GM23338 (cell line): ENCODE results near the gene DHX30.

Source experiments
- EZH2 ChIP-seq: fragments of 200-600 bp; sonication (generic); IDR thresholded peaks from one replicate; pipeline ENCODE4 v1.8.0; 2017; ENCODE audit warnings: antibody characterized with exemption, mild to moderate bottlenecking, low read depth; ENCODE audit not compliant: unreplicated experiment
- EZH2phosphoT487 ChIP-seq: fragments of 200-600 bp; sonication (generic); IDR thresholded peaks from one replicate; pipeline ENCODE4 v1.8.1; 2018; ENCODE audit warnings: antibody characterized with exemption; ENCODE audit not compliant: unreplicated experiment
- POLR2AphosphoS5 ChIP-seq: IDR thresholded peaks from 2 replicates; pipeline ENCODE4 v1.6.1; 2016; ENCODE audit warnings: antibody characterized with exemption, low read depth
- TF ChIP-seq, protein P1 (sequence below), 2 experiments: fragments of 200-600 bp in 1 of 2; sonication (generic) in 1 of 2; conservative IDR thresholded peaks; 2 replicates each; pipeline versions ENCODE4 v1.5.1 to v1.6.1; 2016 to 2017; ENCODE audit warnings: antibody characterized with exemption in 2 of 2, low read depth in 2 of 2, mild to moderate bottlenecking in 2 of 2, moderate library complexity in 1 of 2
- TF ChIP-seq, protein P2 (sequence below): IDR thresholded peaks from one replicate; pipeline ENCODE4 v1.6.1; 2018; ENCODE audit warnings: antibody characterized with exemption; ENCODE audit not compliant: unreplicated experiment
- TF ChIP-seq, protein P3 (sequence below): fragments of 250-450 bp; sonication (Bioruptor Pico); IDR thresholded peaks from 2 replicates; pipeline ENCODE4 v1.5.0; 2020; ENCODE audit warnings: mild to moderate bottlenecking, moderate library complexity

DNA sequence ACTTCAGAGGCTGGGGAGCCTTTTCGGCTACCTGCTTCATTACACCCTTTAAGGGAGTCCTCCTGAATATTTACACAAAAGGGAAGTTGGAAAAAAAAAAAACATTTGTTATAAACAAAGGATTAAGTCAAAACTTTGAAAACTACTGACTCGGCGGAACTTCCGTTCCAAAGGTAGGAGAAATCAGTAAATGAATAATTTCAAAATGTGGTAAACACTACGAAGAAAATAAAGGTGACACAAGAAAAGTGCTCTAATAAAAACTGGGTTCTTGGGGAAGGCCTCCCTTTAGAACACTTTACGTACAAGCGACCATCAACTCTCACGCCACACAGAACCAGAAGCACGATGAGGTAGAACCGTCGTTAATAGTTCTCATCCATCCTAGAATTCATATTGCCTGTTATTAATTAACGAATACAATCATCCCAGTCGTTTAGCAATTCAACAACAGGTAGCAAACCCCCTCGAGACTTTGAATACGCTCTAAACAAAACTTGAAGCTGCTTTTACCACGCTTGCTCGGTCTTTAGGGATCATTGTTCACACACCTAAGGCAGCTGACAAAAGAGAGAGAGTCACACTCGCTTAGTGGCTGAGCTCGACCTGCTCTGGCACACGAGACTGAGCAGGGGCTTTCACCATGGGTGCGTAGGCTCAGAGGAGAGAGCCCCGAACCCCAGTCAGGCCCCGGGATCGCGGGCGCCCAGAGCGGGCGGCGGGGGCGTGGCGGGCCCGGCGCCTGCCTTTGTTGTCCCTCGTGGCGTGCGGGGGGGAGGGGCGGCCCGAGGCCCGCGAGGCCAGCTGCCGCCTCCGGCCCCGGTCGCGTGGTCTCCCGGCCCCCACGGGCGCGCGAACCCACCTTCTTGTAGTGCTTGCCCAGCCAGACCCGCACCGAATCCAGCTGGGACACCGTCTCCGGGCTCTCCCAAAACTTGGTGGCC is 21.9 kb upstream of the DHX30 start:
- TF ChIP-seq, protein P1, sequence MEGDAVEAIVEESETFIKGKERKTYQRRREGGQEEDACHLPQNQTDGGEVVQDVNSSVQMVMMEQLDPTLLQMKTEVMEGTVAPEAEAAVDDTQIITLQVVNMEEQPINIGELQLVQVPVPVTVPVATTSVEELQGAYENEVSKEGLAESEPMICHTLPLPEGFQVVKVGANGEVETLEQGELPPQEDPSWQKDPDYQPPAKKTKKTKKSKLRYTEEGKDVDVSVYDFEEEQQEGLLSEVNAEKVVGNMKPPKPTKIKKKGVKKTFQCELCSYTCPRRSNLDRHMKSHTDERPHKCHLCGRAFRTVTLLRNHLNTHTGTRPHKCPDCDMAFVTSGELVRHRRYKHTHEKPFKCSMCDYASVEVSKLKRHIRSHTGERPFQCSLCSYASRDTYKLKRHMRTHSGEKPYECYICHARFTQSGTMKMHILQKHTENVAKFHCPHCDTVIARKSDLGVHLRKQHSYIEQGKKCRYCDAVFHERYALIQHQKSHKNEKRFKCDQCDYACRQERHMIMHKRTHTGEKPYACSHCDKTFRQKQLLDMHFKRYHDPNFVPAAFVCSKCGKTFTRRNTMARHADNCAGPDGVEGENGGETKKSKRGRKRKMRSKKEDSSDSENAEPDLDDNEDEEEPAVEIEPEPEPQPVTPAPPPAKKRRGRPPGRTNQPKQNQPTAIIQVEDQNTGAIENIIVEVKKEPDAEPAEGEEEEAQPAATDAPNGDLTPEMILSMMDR (conservative IDR thresholded peaks at IDR 0.05; ENCODE audit: low read depth in 2 of 2), result no peak
- no peak for TF ChIP-seq EZH2
- TF ChIP-seq, protein P2, sequence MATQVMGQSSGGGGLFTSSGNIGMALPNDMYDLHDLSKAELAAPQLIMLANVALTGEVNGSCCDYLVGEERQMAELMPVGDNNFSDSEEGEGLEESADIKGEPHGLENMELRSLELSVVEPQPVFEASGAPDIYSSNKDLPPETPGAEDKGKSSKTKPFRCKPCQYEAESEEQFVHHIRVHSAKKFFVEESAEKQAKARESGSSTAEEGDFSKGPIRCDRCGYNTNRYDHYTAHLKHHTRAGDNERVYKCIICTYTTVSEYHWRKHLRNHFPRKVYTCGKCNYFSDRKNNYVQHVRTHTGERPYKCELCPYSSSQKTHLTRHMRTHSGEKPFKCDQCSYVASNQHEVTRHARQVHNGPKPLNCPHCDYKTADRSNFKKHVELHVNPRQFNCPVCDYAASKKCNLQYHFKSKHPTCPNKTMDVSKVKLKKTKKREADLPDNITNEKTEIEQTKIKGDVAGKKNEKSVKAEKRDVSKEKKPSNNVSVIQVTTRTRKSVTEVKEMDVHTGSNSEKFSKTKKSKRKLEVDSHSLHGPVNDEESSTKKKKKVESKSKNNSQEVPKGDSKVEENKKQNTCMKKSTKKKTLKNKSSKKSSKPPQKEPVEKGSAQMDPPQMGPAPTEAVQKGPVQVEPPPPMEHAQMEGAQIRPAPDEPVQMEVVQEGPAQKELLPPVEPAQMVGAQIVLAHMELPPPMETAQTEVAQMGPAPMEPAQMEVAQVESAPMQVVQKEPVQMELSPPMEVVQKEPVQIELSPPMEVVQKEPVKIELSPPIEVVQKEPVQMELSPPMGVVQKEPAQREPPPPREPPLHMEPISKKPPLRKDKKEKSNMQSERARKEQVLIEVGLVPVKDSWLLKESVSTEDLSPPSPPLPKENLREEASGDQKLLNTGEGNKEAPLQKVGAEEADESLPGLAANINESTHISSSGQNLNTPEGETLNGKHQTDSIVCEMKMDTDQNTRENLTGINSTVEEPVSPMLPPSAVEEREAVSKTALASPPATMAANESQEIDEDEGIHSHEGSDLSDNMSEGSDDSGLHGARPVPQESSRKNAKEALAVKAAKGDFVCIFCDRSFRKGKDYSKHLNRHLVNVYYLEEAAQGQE, result no peak
- TF ChIP-seq, protein P3, sequence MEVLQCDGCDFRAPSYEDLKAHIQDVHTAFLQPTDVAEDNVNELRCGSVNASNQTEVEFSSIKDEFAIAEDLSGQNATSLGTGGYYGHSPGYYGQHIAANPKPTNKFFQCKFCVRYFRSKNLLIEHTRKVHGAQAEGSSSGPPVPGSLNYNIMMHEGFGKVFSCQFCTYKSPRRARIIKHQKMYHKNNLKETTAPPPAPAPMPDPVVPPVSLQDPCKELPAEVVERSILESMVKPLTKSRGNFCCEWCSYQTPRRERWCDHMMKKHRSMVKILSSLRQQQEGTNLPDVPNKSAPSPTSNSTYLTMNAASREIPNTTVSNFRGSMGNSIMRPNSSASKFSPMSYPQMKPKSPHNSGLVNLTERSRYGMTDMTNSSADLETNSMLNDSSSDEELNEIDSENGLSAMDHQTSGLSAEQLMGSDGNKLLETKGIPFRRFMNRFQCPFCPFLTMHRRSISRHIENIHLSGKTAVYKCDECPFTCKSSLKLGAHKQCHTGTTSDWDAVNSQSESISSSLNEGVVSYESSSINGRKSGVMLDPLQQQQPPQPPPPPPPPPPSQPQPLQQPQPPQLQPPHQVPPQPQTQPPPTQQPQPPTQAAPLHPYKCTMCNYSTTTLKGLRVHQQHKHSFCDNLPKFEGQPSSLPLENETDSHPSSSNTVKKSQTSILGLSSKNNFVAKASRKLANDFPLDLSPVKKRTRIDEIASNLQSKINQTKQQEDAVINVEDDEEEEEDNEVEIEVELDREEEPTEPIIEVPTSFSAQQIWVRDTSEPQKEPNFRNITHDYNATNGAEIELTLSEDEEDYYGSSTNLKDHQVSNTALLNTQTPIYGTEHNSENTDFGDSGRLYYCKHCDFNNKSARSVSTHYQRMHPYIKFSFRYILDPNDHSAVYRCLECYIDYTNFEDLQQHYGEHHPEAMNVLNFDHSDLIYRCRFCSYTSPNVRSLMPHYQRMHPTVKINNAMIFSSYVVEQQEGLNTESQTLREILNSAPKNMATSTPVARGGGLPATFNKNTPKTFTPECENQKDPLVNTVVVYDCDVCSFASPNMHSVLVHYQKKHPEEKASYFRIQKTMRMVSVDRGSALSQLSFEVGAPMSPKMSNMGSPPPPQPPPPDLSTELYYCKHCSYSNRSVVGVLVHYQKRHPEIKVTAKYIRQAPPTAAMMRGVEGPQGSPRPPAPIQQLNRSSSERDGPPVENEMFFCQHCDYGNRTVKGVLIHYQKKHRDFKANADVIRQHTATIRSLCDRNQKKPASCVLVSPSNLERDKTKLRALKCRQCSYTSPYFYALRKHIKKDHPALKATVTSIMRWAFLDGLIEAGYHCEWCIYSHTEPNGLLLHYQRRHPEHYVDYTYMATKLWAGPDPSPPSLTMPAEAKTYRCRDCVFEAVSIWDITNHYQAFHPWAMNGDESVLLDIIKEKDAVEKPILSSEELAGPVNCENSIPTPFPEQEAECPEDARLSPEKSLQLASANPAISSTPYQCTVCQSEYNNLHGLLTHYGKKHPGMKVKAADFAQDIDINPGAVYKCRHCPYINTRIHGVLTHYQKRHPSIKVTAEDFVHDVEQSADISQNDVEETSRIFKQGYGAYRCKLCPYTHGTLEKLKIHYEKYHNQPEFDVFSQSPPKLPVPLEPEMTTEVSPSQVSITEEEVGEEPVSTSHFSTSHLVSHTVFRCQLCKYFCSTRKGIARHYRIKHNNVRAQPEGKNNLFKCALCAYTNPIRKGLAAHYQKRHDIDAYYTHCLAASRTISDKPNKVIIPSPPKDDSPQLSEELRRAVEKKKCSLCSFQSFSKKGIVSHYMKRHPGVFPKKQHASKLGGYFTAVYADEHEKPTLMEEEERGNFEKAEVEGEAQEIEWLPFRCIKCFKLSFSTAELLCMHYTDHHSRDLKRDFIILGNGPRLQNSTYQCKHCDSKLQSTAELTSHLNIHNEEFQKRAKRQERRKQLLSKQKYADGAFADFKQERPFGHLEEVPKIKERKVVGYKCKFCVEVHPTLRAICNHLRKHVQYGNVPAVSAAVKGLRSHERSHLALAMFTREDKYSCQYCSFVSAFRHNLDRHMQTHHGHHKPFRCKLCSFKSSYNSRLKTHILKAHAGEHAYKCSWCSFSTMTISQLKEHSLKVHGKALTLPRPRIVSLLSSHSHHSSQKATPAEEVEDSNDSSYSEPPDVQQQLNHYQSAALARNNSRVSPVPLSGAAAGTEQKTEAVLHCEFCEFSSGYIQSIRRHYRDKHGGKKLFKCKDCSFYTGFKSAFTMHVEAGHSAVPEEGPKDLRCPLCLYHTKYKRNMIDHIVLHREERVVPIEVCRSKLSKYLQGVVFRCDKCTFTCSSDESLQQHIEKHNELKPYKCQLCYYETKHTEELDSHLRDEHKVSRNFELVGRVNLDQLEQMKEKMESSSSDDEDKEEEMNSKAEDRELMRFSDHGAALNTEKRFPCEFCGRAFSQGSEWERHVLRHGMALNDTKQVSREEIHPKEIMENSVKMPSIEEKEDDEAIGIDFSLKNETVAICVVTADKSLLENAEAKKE (CRISPR knock-in tag), result no peak
- no peak for TF ChIP-seq EZH2phosphoT487
- TF ChIP-seq POLR2AphosphoS5, result peak; percentile 13; the same call in 1 of the 2 replicates
